ENCODE data around the gene CHD2. TPM values are rescaled to one million over a fixed set of nuclear protein-coding genes. Genes with fewer than 3 reads are reported as not detected.

The CHD2 gene
- total and polyA plus RNA-seq, 8 donors: 21.5 to 833 (median 131) TPM

GRCh38 chr15:92907896-92908712, 8.0 kb downstream of the CHD2 start:
- no peaks in the 10 kb centered on the region for H3K9me3 ChIP-seq
- peak overlapping the region in 2 of 4 donors; percentile 13 to 20 for H3K4me3 ChIP-seq
- WGBS, 5 donors: 8 to 9% (median 8%) methylated on average over 5 of the region's 5 CpGs
- peak overlapping the region; percentile 91 to 99 (median 96) for H3K27ac ChIP-seq
- intact Hi-C loops (cut with DNase I; ENCODE audit: low total_unique reads): no loop called here
- H3K36me3 ChIP-seq: peaks cover 0 to 12% (median 0%) of the 10 kb centered on the region in 4 donors
- peaks cover 65 to 89% (median 79%) of the 10 kb centered on the region in 4 donors for H3K4me1 ChIP-seq
- DNase-seq: peak in 1 of 2 donors; percentile 75
- no peaks in the 10 kb centered on the region for H3K27me3 ChIP-seq
- TF ChIP-seq EP300 (IDR thresholded peaks at IDR 0.05) (no peak), POLR2AphosphoS5 (IDR thresholded peaks at IDR 0.05) (peak in 1 of 3 donors; percentile 24)

GRCh38 chr15:92908713-92909057, 8.6 kb downstream of the CHD2 start:
- Histone ChIP-seq H3K27ac (peak overlapping the region; percentile 78 to 99 (median 96)), H3K9me3 (no peaks in the 10 kb centered on the region), H3K4me1 (peaks cover 71 to 89% (median 84%) of the 10 kb centered on the region in 4 donors), H3K4me3 (peak overlapping the region in 2 of 4 donors; percentile 13 to 20), H3K27me3 (no peaks in the 10 kb centered on the region), H3K36me3 (peaks cover 0 to 12% (median 0%) of the 10 kb centered on the region in 4 donors)
- TF ChIP-seq POLR2AphosphoS5 (IDR thresholded peaks at IDR 0.05) (no peak), POLR2A (IDR thresholded peaks at IDR 0.05) (no peak), EP300 (IDR thresholded peaks at IDR 0.05) (no peak), CTCF (IDR thresholded peaks at IDR 0.05) (no peak)
- intact Hi-C loops (cut with DNase I; ENCODE audit: low total_unique reads): no loop called here
- DNase-seq: no peak
- WGBS, 5 donors: 80 to 87% (median 82%) methylated on average over 6 of the region's 6 CpGs

GRCh38 chr15:92909136-92909781, 9.1 kb downstream of the CHD2 start:
- WGBS, 5 donors: 54 to 68% (median 62%) methylated on average over 7 of the region's 7 CpGs

GRCh38 chr15:92910451-92910850, 10.3 kb downstream of the CHD2 start:
- 70 to 82% (median 78%) methylated on average over 13 of the region's 13 CpGs for WGBS, 5 donors
- Histone ChIP-seq H3K4me3 (no peak overlapping the region), H3K27ac (peak overlapping the region; percentile 57 to 99 (median 96)), H3K36me3 (peaks cover 0 to 12% (median 0%) of the 10 kb centered on the region in 4 donors), H3K4me1 (peaks cover 89 to 100% (median 95%) of the 10 kb centered on the region in 4 donors), H3K27me3 (no peaks in the 10 kb centered on the region), H3K9me3 (no peaks in the 10 kb centered on the region)
- no peak for DNase-seq
- intact Hi-C loops (cut with DNase I; ENCODE audit: low total_unique reads): no loop called here
- TF ChIP-seq CTCF (IDR thresholded peaks at IDR 0.05) (no peak), POLR2A (IDR thresholded peaks at IDR 0.05) (no peak), EP300 (IDR thresholded peaks at IDR 0.05) (no peak), POLR2AphosphoS5 (IDR thresholded peaks at IDR 0.05) (no peak)

More at GRCh38 chr15:92909136-92909781, 9.1 kb downstream of the CHD2 start:
- Histone ChIP-seq H3K36me3 (peaks cover 0 to 12% (median 0%) of the 10 kb centered on the region in 4 donors), H3K4me3 (peak overlapping the region in 1 of 4 donors; percentile 18), H3K27ac (peak overlapping the region; percentile 78 to 99 (median 96)), H3K27me3 (no peaks in the 10 kb centered on the region), H3K9me3 (no peaks in the 10 kb centered on the region), H3K4me1 (peaks cover 77 to 95% (median 89%) of the 10 kb centered on the region in 4 donors)
- TF ChIP-seq POLR2AphosphoS5 (IDR thresholded peaks at IDR 0.05) (no peak), POLR2A (IDR thresholded peaks at IDR 0.05) (no peak), EP300 (IDR thresholded peaks at IDR 0.05) (no peak), CTCF (IDR thresholded peaks at IDR 0.05) (no peak)
- no peak for DNase-seq
- intact Hi-C loops (cut with DNase I; ENCODE audit: low total_unique reads): no loop called here
